Activated T-helper 2 cell treated with anti-CD3 and anti-CD28 coated beads, Interferon-gamma antibody, Interleukin-2, Interleukin-4, amounts not matched to agents 10 μg/mL and 5 μg/mL and 100 μg/mL, durations not matched to agents 14 hours and 24 hours and 36 hours (primary cell): ENCODE data around the gene TRAPPC4. TPM values are rescaled to one million over a fixed set of nuclear protein-coding genes. Genes with fewer than 3 reads are reported as not detected.
"Not testable (repeated sequence)": the region's sequence is repeated elsewhere in the genome, so short reads cannot be mapped to it uniquely, and the experiment has no call there.

Experiments
- DNase-seq: peaks from one replicate; pipeline ENCODE4 v3.0.0; 2021; ENCODE audit warnings: low spot score
- H3K27ac Mint-ChIP-seq: one replicate; pipeline ENCODE4 v1.8.0; 2021; ENCODE audit warnings: mixed read lengths
- H3K27me3 Mint-ChIP-seq: one replicate; pipeline ENCODE4 v1.8.0; 2021; ENCODE audit warnings: low read depth, mixed read lengths
- H3K36me3 Mint-ChIP-seq: one replicate; pipeline ENCODE4 v1.8.0; 2021; ENCODE audit warnings: low read depth, mixed read lengths
- H3K4me1 Mint-ChIP-seq: one replicate; pipeline ENCODE4 v1.8.0; 2021; ENCODE audit warnings: low read depth, mixed read lengths
- H3K4me3 Mint-ChIP-seq: one replicate; pipeline ENCODE4 v1.8.0; 2021; ENCODE audit warnings: low read depth, mild to moderate bottlenecking, moderate library complexity, mixed read lengths
- H3K9me3 Mint-ChIP-seq: one replicate; pipeline ENCODE4 v1.8.0; 2021; ENCODE audit warnings: mixed read lengths
- intact Hi-C: fragments of 100-400 bp; cut with micrococcal nuclease; formaldehyde crosslinking; loops from one replicate; pipeline ENCODE4 v1.15.1; 2023
- total RNA-seq: library from RNA; stranded (reverse); gene quantifications from 2 replicates; pipeline ENCODE4 v1.2.3, GENCODE V29; 2022

Gene TRAPPC4
- total RNA-seq, 1 donor from 2014 or later = 128 TPM

- H3K36me3 Mint-ChIP-seq = peaks cover 74% of the 10 kb centered on the region
- H3K4me1 Mint-ChIP-seq = peaks cover 6% of the 10 kb centered on the region
- H3K9me3 Mint-ChIP-seq = no peaks in the 10 kb centered on the region
- intact Hi-C loops = no loop called here
- H3K27me3 Mint-ChIP-seq = no peaks in the 10 kb centered on the region
- peak overlapping the region; percentile 49 for H3K27ac Mint-ChIP-seq
- no peak for DNase-seq
- no peak overlapping the region for H3K4me3 Mint-ChIP-seq
Measured at GRCh38 chr11:119047205-119047604, 28.6 kb downstream of the TRAPPC4 start.

- Mint-ChIP-seq H3K27ac (no peak overlapping the region), H3K36me3 (peaks cover 88% of the 10 kb centered on the region), H3K9me3 (no peaks in the 10 kb centered on the region), H3K4me3 (no peak overlapping the region), H3K4me1 (peaks cover 4% of the 10 kb centered on the region), H3K27me3 (no peaks in the 10 kb centered on the region)
- intact Hi-C loops = no loop called here
- DNase-seq = no peak
Measured at GRCh38 chr11:119048644-119049043, 30.1 kb downstream of the TRAPPC4 start.

- H3K27me3 Mint-ChIP-seq = no peaks in the 10 kb centered on the region
- H3K27ac Mint-ChIP-seq = no peak overlapping the region
- H3K4me3 Mint-ChIP-seq = no peak overlapping the region
- intact Hi-C loops = no loop called here
- DNase-seq = no peak
- H3K9me3 Mint-ChIP-seq = no peaks in the 10 kb centered on the region
- H3K36me3 Mint-ChIP-seq = peaks cover 92% of the 10 kb centered on the region
- H3K4me1 Mint-ChIP-seq = peaks cover 4% of the 10 kb centered on the region
Measured at GRCh38 chr11:119049081-119049480, 30.5 kb downstream of the TRAPPC4 start.

- H3K27me3 Mint-ChIP-seq = no peaks in the 10 kb centered on the region
- H3K36me3 Mint-ChIP-seq = peaks cover 92% of the 10 kb centered on the region
- peaks cover 21% of the 10 kb centered on the region for H3K4me1 Mint-ChIP-seq
- H3K27ac Mint-ChIP-seq = no peak overlapping the region
- DNase-seq = no peak
- no peaks in the 10 kb centered on the region for H3K9me3 Mint-ChIP-seq
- H3K4me3 Mint-ChIP-seq = no peak overlapping the region
- intact Hi-C loops = no loop called here
Measured at GRCh38 chr11:119051440-119052162, 33.0 kb downstream of the TRAPPC4 start.

GRCh38 chr11:119052163-119052814, 33.7 kb downstream of the TRAPPC4 start:
- no peak for DNase-seq
- intact Hi-C loops = no loop called here

GRCh38 chr11:119054418-119054817, 35.9 kb downstream of the TRAPPC4 start:
- H3K27ac Mint-ChIP-seq = no peak overlapping the region
- H3K27me3 Mint-ChIP-seq = no peaks in the 10 kb centered on the region
- intact Hi-C loops = no loop called here
- DNase-seq = no peak
- peaks cover 29% of the 10 kb centered on the region for H3K4me1 Mint-ChIP-seq
- no peaks in the 10 kb centered on the region for H3K9me3 Mint-ChIP-seq
- H3K36me3 Mint-ChIP-seq = peaks cover 71% of the 10 kb centered on the region
- H3K4me3 Mint-ChIP-seq = no peak overlapping the region

More at GRCh38 chr11:119052163-119052814, 33.7 kb downstream of the TRAPPC4 start:
- H3K9me3 Mint-ChIP-seq = no peaks in the 10 kb centered on the region
- H3K27me3 Mint-ChIP-seq = no peaks in the 10 kb centered on the region
- peaks cover 20% of the 10 kb centered on the region for H3K4me1 Mint-ChIP-seq
- no peak overlapping the region for H3K4me3 Mint-ChIP-seq
- H3K27ac Mint-ChIP-seq = no peak overlapping the region
- peaks cover 85% of the 10 kb centered on the region for H3K36me3 Mint-ChIP-seq

- no peaks in the 10 kb centered on the region for H3K9me3 Mint-ChIP-seq
- intact Hi-C loops = loop anchor here (2.0 to 5.0 kb wide), 2 partner anchors 37 to 59 kb away; partner anchors contain the start of genes CENATAC, RPS25 and TRAPPC4
- no peak for DNase-seq
Measured at GRCh38 chr11:119055901-119056300, 37.3 kb downstream of the TRAPPC4 start.

GRCh38 chr11:119056421-119056999, 37.9 kb downstream of the TRAPPC4 start:
- H3K27ac Mint-ChIP-seq = peak overlapping the region; percentile 99
- H3K9me3 Mint-ChIP-seq = no peaks in the 10 kb centered on the region
- H3K4me1 Mint-ChIP-seq = peaks cover 29% of the 10 kb centered on the region
- intact Hi-C loops = loop anchor here (2.0 to 5.0 kb wide), 2 partner anchors 38 to 59 kb away; partner anchors contain the start of genes CENATAC, RPS25 and TRAPPC4
- H3K36me3 Mint-ChIP-seq = peaks cover 52% of the 10 kb centered on the region
- H3K27me3 Mint-ChIP-seq = no peaks in the 10 kb centered on the region
- peak overlapping the region; percentile 98 for H3K4me3 Mint-ChIP-seq
- peak; percentile 33 for DNase-seq

More at GRCh38 chr11:119055901-119056300, 37.3 kb downstream of the TRAPPC4 start:
- peaks cover 29% of the 10 kb centered on the region for H3K4me1 Mint-ChIP-seq
- H3K36me3 Mint-ChIP-seq = peaks cover 58% of the 10 kb centered on the region
- no peaks in the 10 kb centered on the region for H3K27me3 Mint-ChIP-seq
- H3K4me3 Mint-ChIP-seq = peak overlapping the region; percentile 84
- H3K27ac Mint-ChIP-seq = peak overlapping the region; percentile 85

- intact Hi-C loops = loop anchor here (1.0 to 5.0 kb wide), 6 partner anchors 10 to 60 kb away; partner anchors contain the start of genes CENATAC, HMBS, RPS25 and SLC37A4
- Mint-ChIP-seq H3K27me3 (no peaks in the 10 kb centered on the region), H3K4me3 (peak within 1 kb of the TSS; percentile 98), H3K36me3 (peaks cover 46% of the 10 kb centered on the region), H3K9me3 (no peaks in the 10 kb centered on the region), H3K27ac (peak within 1 kb of the TSS; percentile 99), H3K4me1 (peaks cover 28% of the 10 kb centered on the region)
- DNase-seq = peak; percentile 97
Measured at GRCh38 chr11:119057000-119057769, 38.6 kb downstream of the TRAPPC4 start, which contains the start of gene HYOU1. HYOU1 (minus strand) TSS chr11:119057205; CDS start chr11:119056160, 1,045 bp downstream.

GRCh38 chr11:119059128-119059527, 40.6 kb downstream of the TRAPPC4 start:
- H3K4me3 Mint-ChIP-seq, DNase-seq, H3K9me3 Mint-ChIP-seq, H3K27me3 Mint-ChIP-seq: not testable (repeated sequence)
- Mint-ChIP-seq H3K27ac (peak overlapping the region; percentile 42), H3K4me1 (peaks cover 27% of the 10 kb centered on the region), H3K36me3 (peaks cover 27% of the 10 kb centered on the region)
- intact Hi-C loops = loop anchor here (5.0 kb wide), 1 partner anchor 62 kb away; the partner anchor contains the start of gene CENATAC

- Mint-ChIP-seq H3K27ac (no peak overlapping the region), H3K9me3 (no peaks in the 10 kb centered on the region), H3K4me3 (no peak overlapping the region), H3K36me3 (peaks cover 6% of the 10 kb centered on the region), H3K4me1 (peaks cover 19% of the 10 kb centered on the region), H3K27me3 (no peaks in the 10 kb centered on the region)
- DNase-seq = no peak
- intact Hi-C loops = no loop called here
Measured at GRCh38 chr11:119061256-119061655, 42.7 kb downstream of the TRAPPC4 start.

- Mint-ChIP-seq H3K36me3 (peaks cover 2% of the 10 kb centered on the region), H3K4me3 (no peak overlapping the region), H3K4me1 (peaks cover 24% of the 10 kb centered on the region), H3K27ac (no peak overlapping the region), H3K27me3 (no peaks in the 10 kb centered on the region), H3K9me3 (no peaks in the 10 kb centered on the region)
- intact Hi-C loops = no loop called here
- DNase-seq = no peak
Measured at GRCh38 chr11:119062779-119063178, 44.2 kb downstream of the TRAPPC4 start.
